BJ (cell line): Measurements from ENCODE around the gene MTMR12. TPM values are rescaled to one million over a fixed set of nuclear protein-coding genes. Genes with fewer than 3 reads are reported as not detected.

Source experiments
- CTCF ChIA-PET: fragments of 350-600 bp; formaldehyde crosslinking; extraction: SDS; loops from one replicate; lab custom pipeline; 2021; ENCODE audit warnings: antibody characterized with exemption, inconsistent platforms; lab: Yijun Ruan, JAX
- POLR2A ChIA-PET: fragments of 300-600 bp; sonication (Branson Sonifier 250); formaldehyde crosslinking; extraction: SDS; loops from one replicate; lab custom pipeline; 2021; ENCODE audit warnings: antibody characterized with exemption; lab: Charles Lee
- DNase-seq: peaks from one replicate; pipeline ENCODE4 v3.0.0-alpha.2; 2011; ENCODE audit warnings: low read depth
- H3K27me3 ChIP-seq: 2 replicates; pipeline ENCODE4 v1.6.0; 2011; ENCODE audit warnings: low read length; ENCODE audit not compliant: control insufficient read depth, insufficient read depth
- H3K36me3 ChIP-seq: 2 replicates; pipeline ENCODE4 v1.5.1; 2011; ENCODE audit warnings: low read length; ENCODE audit not compliant: control insufficient read depth, insufficient read depth
- H3K4me3 ChIP-seq: 2 replicates; pipeline ENCODE4 v1.5.1; 2011; ENCODE audit warnings: low read depth, mild to moderate bottlenecking, control low read depth, low read length
- polyA plus RNA-seq: library from polyadenylated mRNA; depleted of rRNA; stranded (reverse); fragments of >200 nt; gene quantifications from 2 replicates; pipeline ENCODE4 v1.2.3, GENCODE V29; 2011
- TF ChIP-seq, protein P1 (sequence below): IDR thresholded peaks from 2 replicates; pipeline ENCODE4 v1.5.1; 2011; ENCODE audit warnings: low read depth, mild to moderate bottlenecking, control low read depth, inconsistent platforms, low read length, moderate library complexity; ENCODE audit not compliant: insufficient read depth

Gene MTMR12
- polyA plus RNA-seq, 1 experiment, result 11.1 TPM

GRCh38 chr5:32280656-32281081 lies 32.1 kb downstream of the MTMR12 start:
- DNase-seq, result no peak
- H3K36me3 ChIP-seq, result no peaks in the 10 kb centered on the region
- H3K4me3 ChIP-seq, result no peak overlapping the region
- CTCF ChIA-PET, result interaction anchor here (0.6 kb wide), 1 partner anchor 26 kb away, joined by 3 read pairs; no protein-coding TSS in a partner anchor
- TF ChIP-seq, protein P1, sequence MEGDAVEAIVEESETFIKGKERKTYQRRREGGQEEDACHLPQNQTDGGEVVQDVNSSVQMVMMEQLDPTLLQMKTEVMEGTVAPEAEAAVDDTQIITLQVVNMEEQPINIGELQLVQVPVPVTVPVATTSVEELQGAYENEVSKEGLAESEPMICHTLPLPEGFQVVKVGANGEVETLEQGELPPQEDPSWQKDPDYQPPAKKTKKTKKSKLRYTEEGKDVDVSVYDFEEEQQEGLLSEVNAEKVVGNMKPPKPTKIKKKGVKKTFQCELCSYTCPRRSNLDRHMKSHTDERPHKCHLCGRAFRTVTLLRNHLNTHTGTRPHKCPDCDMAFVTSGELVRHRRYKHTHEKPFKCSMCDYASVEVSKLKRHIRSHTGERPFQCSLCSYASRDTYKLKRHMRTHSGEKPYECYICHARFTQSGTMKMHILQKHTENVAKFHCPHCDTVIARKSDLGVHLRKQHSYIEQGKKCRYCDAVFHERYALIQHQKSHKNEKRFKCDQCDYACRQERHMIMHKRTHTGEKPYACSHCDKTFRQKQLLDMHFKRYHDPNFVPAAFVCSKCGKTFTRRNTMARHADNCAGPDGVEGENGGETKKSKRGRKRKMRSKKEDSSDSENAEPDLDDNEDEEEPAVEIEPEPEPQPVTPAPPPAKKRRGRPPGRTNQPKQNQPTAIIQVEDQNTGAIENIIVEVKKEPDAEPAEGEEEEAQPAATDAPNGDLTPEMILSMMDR, result no peak
- no peaks in the 10 kb centered on the region for H3K27me3 ChIP-seq
- POLR2A ChIA-PET, result no interaction called here

GRCh38 chr5:32279786-32280185 lies 33.0 kb downstream of the MTMR12 start:
- ChIA-PET POLR2A (no interaction called here), CTCF (interaction anchor here (0.6 kb wide), 2 partner anchors 27 to 33 kb away, joined by 3 to 4 read pairs; no protein-coding TSS in a partner anchor)
- H3K27me3 ChIP-seq, result no peaks in the 10 kb centered on the region

DNA sequence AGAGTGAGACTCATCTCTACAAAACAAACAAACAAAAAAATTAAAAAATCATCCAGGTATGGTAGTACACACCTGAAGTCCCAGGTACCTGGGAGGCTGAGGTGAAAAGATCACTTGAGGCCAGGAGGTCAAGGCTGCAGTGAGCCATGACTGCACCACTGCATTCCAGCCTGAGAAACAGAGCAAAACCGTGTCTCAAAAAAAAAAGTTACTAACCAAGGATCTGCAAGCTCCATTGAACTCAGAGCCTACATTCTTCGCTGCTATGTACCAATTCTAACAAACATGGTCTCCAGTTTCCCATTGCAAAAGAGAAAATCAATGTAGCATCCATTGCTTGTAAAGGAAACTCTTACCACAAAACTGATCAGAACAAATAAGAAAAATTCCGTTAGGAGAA lies 33.5 kb downstream of the MTMR12 start:
- no peaks in the 10 kb centered on the region for H3K27me3 ChIP-seq
- DNase-seq, result no peak
- TF ChIP-seq, protein P1, result no peak
- no peak overlapping the region for H3K4me3 ChIP-seq
- ChIA-PET POLR2A (no interaction called here), CTCF (interaction anchor here (0.6 to 1.2 kb wide), 2 partner anchors 28 to 32 kb away, joined by 4 read pairs; no protein-coding TSS in a partner anchor)
- no peaks in the 10 kb centered on the region for H3K36me3 ChIP-seq

More at GRCh38 chr5:32279786-32280185, 33.0 kb downstream of the MTMR12 start:
- DNase-seq, result no peak
- no peaks in the 10 kb centered on the region for H3K36me3 ChIP-seq
- TF ChIP-seq, protein P1, result no peak
- H3K4me3 ChIP-seq, result no peak overlapping the region

DNA sequence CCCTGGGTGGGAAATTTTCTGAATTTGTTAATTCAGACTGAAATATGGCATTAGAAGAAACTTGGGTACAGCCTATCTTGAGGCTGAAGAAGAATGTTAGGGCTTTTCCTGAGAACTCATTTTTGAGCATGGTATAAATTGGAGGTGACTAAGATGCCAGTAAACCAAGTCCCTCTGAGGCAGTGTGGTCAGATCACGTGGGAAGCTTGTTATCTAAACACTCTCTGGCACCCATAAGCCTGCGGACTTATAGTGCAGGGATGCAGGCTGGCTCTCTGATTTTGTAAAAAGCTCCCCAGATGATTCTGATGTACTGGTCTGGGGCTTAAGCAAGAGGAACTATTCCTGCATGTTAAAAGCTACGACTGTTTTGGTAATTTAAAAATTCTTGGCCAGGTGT lies 34.3 kb downstream of the MTMR12 start:
- CTCF ChIA-PET, result interaction anchor here (1.2 kb wide), 1 partner anchor 29 kb away, joined by 4 read pairs; no protein-coding TSS in a partner anchor
- POLR2A ChIA-PET, result no interaction called here
- TF ChIP-seq, protein P1, result no peak

GRCh38 chr5:32277798-32278197 lies 34.9 kb downstream of the MTMR12 start:
- H3K36me3 ChIP-seq, result peaks cover 6% of the 10 kb centered on the region
- H3K27me3 ChIP-seq, result no peaks in the 10 kb centered on the region
- TF ChIP-seq, protein P1, result no peak
- no peak for DNase-seq
- H3K4me3 ChIP-seq, result no peak overlapping the region
- POLR2A ChIA-PET, result no interaction called here
- CTCF ChIA-PET, result interaction anchor here (1.2 kb wide), 1 partner anchor 29 kb away, joined by 4 read pairs; no protein-coding TSS in a partner anchor

More for the DNA sequence above, 34.3 kb downstream of the MTMR12 start:
- DNase-seq, result no peak
- no peak overlapping the region for H3K4me3 ChIP-seq
- no peaks in the 10 kb centered on the region for H3K27me3 ChIP-seq
- H3K36me3 ChIP-seq, result peaks cover 4% of the 10 kb centered on the region
